Measurements from ENCODE around the gene MRM2. TPM values are rescaled to one million over a fixed set of nuclear protein-coding genes. Genes with fewer than 3 reads are reported as not detected.

Gene MRM2
- total RNA-seq, 1 donor from 2014 or later = 17.3 TPM

DNA sequence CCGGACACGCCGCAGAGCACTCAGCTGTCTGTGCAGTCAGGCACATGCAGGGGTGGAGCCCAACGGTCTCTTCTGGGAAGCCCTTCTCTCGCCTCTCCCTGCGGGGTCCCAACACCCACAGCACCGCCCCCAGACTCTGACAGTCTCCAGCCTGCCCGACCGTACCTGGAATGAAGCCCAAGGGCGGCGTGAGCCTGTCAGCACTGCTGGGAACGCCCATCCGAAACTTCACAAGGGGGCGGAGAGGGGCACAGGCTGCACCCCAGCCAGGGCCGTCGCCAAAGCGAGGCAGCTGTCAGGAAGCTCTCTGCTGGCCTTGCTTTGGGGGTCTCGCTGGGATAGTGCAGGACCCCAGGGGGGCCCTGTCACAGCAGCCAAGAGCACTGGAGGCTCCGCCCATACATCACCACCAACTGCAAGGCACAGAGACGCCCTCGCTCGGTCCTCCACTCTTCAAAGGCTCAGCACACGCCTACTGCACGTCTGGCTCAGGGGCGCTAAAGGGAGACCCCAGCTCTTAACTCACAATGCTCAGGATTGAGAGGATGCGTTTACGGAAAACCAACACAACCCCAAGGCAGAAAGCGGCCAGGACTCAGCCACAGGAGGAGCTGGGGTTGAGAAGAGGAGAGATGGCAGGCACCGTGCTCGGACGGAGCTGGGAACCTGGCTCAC is 40.2 kb downstream of the MRM2 start:
- no peak for ATAC-seq

- no peak for ATAC-seq
These were observed 40.9 kb downstream of the MRM2 start for GRCh38 chr7:2201128-2201527.

- no peak for ATAC-seq
These were observed 41.4 kb downstream of the MRM2 start for GRCh38 chr7:2200584-2200980.

GRCh38 chr7:2199956-2200583 is 41.9 kb downstream of the MRM2 start:
- no peak for ATAC-seq

DNA sequence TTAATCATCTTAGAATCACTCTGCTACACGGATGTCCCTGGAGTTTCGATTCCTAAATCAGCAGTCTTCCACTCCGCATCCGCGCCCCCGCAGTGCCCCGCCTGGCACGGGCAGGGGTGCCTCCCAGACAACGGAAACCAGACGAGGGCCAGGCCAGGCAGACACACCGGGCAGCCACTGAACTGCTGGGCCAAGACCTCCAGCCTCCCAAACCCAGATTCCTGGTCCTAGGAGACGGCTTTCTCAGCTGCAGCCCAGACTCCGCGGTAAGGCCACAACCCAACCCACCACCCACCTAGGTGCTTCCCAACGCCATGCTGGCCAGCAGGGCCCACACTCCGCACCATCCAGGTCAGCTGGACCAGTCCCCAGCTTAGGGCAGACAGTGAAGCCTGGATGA is 42.5 kb downstream of the MRM2 start:
- no peak for ATAC-seq

- ATAC-seq = no peak
These were observed 43.2 kb downstream of the MRM2 start for GRCh38 chr7:2198760-2199159.

DNA sequence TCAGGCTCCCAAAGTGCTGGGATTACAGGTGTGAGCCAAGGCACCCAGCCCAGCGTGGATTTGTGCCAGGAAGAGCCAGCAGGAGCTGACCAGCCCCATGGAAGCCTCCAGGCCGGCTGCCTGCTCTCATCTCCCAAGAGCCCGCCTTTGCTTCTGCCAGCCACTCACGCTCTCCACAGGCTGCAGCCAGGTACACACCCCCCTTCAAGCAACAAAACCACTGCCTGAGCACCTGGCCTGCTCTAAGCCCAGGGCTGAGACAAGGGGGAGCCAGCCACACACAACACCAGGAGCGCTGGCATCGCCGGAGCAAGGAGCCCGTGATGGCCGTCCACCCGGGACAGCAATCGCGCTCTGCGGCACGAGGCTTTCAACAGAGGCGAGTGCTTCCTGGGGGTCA is 43.8 kb downstream of the MRM2 start:
- no peak for ATAC-seq

DNA sequence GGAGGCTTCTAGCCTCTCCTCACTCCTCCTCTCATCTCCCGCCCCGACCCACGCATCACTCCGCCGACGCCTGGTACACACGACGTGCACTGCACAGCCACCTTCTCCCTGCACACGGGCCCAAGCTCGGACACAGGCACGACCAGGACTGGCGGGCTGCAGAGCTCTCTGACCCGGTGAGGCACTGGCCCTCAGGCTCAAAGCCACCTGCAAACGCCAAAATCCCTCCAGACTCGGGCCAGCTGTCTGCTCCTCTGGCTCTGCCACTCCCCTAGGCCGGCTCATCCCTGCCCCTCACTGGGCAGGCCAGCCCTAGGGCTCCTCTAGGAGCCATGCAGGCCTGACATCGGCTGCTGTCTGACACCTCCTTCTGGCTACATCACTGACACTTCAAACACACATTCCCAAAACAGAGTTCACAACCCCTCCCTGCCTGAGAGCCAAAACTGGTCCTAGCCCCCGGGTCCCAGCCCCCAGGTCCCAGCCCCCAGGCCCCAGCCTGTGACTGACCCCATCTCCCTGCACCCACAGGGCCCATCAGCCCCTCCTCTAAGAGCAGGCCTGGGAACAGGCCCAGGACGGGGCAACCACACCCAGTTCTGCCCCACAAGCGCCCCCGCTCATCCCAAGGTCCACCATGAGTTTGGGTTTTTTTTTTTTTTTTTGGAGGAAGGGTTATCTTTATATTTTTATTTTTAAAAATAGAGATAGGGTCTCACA is 44.4 kb downstream of the MRM2 start:
- no peak for ATAC-seq

DNA sequence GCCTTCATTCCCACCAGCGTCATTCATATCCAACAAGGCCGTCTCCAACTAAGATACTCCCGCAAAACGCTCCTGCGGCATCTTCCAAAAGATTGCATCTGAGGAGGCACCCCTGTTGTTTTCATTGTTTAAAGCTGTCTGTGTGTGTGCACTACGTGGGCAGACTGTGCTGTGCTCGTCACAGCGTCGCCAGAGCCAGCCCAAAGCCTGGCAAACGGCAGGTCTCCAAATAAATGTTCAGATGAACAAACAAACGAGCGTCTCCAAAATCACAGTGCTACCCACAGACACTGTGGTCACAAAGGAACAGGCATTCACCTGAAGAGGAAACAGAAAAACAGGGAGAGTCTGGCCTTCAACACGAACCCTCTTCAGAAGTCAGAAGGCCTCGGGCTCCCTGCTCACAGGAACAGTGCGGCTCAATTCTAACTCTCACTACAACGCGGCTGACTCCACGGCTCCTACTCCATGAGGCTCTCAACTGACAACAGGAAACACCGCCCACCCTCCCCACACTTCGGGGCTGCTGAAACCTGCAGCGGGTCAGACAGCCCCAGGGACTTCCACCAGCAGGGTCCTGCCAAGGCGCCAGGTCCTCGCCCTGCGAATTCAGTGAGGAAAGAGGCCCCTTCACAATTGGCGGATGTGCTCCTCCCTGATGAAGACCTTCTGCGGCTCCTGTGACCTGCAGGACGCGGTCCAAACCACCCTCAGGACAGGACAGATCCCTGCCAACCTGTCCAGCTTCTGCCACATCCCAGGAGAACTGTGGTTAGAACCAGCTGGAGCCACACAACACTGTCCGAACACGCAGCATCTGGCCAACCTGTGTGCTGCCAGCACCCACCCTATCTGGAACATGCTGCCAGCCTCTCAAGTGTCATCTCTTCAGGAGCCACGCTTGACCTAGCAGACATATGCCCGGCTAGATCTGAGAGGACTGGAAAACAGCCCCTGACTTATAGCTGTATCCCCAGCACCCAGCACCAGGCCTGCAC is 45.3 kb downstream of the MRM2 start:
- no peak for ATAC-seq

DNA sequence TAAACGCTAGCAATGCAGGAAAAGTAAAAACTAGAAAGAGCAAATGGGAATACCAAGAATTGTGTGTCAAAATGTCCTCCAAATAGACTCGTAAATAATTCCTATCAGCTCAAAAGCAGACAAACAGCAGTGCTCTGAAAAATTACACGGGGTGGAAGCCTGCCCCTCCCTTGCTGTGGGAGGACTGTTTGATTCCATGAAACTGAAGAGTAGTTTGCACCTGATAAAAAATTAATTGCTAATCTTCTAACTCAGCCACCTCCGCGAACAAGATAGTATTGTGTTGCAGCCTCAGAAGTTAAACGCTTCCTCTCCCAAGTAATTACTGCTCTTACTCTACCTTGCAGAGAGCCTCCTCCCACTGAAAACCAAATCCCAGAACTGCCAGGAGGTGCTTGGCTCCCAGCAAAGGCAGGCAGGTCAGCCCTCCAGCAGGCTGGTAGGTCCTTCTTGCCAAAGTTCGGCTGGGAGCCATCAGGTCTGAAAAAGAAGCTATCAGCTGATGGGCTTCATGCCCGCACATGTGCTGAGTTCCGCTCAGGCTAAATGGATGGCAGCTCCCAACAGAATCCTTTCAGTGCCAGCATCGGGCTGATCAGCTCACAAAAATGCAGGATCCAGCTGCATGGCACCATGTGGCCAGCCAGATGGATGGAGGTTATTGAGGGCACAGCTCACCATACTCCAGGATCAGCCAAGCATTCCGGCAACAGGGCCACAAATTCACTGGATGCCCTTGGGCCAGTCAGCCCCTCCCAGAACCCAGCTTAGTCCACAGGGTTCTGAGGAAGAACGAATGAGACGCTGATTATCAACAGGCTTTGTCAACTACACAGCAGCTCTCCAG is 46.4 kb downstream of the MRM2 start:
- ATAC-seq = peak; percentile 59

- ATAC-seq = no peak
These were observed 48.3 kb downstream of the MRM2 start for GRCh38 chr7:2193575-2194305.

DNA sequence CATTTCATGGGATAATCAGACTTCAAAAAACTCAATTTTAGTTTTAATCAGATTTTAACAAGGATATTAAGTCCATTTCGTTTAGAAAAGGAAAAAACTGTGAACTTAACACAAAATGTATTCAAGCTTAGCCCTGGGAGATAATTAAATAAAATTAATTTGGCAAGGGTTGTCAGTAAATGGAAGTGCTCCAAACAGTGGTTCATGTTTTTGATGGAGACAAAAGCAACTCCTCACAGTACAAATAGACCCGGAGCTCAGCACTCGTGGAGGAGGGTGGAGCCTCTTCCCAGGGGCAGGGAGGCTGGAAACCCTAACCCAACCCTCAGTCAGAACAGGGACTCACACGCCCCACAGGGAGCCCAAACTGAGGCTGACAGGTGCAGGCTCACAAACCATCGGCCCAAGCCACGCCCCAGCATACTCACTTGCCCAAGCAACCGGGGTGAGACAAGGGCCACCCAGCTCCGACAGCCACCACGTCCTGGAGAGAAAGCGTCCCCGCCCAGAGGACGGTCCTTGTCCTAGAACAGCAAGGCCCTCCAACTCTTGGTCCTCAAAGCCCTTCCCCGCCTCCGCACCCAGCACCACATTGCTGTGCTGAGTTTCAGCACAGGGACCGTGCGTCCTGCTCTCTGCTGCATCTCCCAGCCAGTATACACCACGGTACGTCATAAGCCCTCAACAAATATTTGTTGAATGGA is 49.0 kb downstream of the MRM2 start:
- peak; percentile 48 for ATAC-seq

DNA sequence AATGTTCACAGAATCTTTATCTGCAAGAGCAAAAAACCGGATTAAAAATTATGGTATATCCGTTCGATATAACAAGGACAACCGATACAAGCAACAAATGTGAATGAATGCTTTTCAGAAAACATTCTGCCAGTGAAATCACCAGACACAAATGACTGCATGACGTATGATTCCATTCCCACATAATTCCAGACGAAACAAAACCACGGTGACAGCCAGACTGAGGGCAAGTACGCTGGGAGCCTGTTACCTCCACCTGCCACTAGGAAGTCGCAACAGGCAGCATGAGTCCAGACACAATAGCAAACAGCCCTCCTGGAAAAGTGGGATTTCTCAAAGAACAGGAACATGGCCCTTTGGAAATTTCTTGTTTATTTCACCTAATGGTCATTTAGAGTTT is 51.0 kb downstream of the MRM2 start:
- ATAC-seq = no peak

DNA sequence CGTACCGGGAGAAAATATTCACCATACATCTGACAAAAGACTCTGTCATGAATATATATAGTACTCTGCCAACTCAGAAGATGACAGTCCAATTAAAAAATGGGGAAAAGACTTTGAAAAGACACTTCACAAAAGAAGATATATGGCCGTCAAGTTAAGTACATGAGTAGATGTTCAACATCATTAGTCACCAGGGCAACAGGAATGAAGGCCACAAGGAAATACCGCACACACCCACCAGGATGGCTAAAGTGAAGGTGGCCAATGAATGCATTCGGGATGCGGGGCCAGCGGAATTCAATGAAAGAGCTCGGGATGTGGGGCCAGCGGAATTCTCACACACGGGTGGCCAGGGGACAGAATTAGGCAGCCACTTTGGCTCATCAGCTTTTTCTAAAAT is 51.5 kb downstream of the MRM2 start:
- no peak for ATAC-seq

- no peak for ATAC-seq
These were observed 55.8 kb downstream of the MRM2 start for GRCh38 chr7:2186166-2186565.

DNA sequence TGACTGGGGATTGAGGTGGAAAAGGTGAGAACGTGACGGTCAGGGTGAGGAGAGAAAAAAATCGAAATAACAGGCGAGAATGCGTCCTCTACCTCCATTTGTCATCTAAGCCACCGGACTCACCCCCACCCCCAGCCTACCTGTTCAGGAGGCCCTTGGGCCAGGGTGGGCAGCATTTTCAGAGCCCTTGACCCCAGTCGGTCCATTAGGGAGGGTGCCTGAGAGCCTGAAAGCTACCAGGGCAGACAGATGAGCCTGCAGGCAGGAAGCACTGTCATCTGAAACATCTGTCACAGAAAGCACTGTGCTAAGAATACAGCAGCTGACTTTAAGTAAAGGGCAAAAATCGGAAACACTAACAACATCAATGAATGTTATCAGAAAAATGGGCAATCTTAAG is 56.3 kb downstream of the MRM2 start:
- no peak for ATAC-seq
